ENCODE measurements around the gene DOCK3.

GRCh38 chr3:50639055-50639494, 35.7 kb upstream of the DOCK3 start:
- TF ChIP-seq CTCF (conservative IDR thresholded peaks at IDR 0.05; ENCODE audit: low read depth, low read length) (no peak), EZH2phosphoT487 (IDR thresholded peaks at IDR 0.05; ENCODE audit: borderline replicate concordance, low read length) (no peak)

All from PC-3 (cell line).